GM18867 (cell line): ENCODE measurements around the gene NKTR.

ENCODE experiments used
- ATAC-seq: cut with Tn5 transposase; IDR thresholded peaks from one replicate; pipeline ENCODE4 v1.9.1; 2021; ENCODE audit warnings: mild to moderate bottlenecking, moderate library complexity; ENCODE audit not compliant: unreplicated experiment

Gene NKTR

DNA sequence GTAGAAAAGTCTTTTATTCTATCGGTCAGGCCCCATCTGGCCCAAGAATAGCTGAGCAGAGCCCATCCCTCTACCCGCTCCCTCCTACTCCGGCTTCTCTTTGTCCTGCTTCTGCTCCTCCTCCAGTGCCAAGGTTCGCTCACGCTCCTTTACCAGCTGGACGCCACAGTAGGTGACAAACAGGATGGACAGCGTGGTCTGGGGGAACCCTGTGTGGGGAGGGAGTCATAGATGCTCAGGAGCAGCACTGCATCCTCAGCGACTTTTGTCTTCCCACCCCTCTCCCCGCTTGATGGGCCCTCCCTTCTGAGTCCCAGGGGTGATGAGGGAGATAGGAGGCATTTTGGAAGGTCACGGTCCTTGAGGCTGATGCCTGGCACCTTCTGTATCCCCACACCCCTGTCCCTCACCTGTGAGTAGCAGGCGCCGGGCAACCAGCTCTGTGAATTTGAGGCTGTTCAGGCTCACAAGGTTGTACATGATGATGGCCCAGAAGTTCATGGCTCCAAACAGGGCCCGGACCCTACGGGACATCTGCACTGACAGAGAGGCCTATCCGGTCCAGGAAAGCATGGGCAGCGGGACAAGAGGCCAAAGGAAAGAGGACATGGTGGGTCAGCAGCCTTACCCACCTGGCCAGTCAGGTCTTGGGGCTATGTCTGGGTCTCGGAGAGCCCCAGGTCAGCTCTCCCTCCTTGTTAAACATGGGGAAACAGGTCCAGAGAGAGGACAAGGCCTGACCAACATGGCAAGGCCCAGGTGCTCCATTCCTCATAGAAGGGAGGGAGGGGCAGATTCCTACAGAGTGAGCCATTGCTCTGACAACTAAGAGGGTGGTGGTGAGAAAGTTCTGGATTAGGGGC, 92.4 kb downstream of the NKTR start:
- no peak for ATAC-seq

DNA sequence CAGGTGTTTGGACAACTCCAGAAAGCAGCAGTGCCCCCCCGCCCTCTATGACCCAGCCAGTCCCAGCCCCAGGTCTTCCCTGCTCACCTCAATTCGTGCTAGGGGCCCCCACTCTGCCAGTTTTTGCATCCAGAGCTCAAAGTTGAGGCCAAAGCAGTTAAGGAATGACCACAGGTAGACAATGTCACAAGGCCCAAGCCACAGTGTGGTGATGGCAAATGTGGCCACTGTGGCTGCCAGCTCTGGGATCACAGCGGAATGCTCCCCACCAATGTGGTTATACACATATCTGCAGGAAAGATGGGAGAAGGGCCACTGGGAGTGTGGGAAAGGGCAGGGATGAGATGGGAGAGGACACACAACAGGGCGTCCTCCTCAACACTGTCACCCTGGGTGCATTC, 93.0 kb downstream of the NKTR start:
- ATAC-seq: no peak

DNA sequence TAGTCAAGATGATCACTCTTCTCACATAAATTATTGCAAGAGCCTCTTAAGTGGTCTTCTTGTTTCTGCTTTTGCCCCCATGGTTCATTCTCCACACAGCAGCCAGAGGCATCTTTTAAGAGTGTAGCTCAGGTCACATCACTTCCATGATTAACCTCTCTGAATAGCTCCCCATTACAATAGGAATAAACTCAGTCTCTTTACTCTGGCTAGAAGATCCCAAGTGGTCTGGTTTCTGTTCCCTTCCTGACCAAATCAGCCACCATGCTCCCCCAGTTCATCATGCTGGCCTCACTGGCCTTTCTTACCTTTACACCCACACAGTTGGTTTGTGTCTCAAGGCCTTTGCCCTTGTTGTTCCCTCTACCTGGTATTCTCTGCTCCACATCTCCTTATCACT, 93.9 kb downstream of the NKTR start:
- ATAC-seq: no peak

DNA sequence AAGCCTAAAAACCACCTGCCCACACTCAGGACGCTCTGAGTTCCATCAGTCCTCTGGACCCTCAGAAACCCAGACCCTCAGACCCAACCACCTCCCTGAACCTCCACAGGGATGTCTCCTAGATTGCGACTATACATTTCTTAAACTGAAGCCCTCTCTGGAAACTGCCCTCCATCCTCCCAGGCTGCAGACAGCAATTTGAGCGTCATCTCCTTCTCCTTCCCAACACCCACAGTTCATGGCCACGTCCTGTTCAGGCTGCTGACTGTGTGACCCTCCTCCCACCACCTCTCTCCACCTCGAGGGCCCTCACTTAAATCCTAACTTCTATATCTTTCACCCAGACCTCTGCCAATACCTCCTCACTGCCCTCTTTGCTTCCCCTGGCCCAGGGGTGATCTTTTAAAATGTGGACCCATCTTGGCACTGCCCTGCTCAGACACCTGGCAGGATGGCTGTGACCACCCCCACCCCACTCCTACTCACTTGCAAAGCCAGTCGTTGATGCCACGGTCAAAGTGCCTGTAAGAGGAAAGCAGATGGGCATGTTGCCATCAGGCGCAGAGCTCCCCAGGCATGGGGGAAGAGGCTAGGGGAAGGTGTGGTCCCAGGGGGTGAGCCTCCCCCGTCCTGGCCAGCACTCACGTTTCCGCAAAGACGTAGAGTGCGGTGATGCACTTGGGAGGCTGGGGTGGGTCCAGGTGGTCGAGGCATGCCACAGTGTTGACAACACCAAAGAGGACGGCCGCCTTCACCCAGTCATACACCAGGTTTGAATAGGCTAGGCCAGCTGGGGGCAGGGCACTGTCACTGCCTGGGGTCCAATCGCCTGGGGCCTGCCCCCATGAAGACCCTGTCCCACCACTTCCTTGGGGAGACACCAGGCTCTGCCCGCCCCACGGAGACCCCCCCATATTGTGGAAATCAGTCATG, 96.1 kb downstream of the NKTR start:
- ATAC-seq: no peak

DNA sequence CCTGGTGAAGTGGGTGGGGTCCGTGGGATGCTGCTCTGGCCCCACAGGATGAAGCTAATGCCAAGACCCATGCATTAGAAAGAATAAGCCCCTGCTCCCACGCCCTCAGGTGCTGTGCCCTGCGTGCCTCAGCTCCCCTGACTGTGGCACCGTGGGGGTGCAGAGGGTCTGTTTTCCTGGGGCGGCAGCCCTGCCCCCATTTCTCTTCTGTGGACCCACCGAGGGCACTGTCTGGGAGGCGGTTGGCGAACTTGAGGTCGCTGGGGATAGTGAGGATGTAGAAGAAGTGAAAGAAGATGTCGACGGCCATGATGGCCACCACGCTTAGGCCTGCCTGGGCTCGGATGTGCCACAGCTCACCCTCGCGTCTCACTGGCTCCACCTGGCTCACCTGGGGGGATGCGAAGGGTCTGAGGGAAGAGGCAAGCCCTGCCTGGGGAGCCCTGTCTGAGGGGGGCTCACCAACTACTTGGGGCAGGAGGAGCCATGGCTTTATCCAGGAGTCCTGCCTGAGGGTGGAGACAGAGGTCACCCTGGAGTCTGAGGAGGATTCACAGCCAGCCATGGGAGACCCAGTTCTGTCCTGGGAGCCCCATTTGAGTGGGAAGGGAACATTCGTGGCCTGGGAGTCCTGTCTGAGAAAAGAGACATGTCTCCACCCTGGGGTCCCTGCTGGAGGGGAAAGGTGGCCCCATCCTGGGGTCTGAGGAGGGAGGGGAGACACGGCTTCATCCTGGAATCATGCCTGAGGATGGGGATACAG, 97.0 kb downstream of the NKTR start:
- no peak for ATAC-seq
